Stimulated activated naive CD8-positive, alpha-beta T cell treated with anti-CD3 and anti-CD28 coated beads, Interleukin-15, Interleukin-2, amounts not matched to agents 100 ng/mL and 50 ng/mL, for 24 hours (primary cell): ENCODE results near the gene ZYX.
A peak's percentile ranks its signal among the peaks of the same experiment; 100 is the strongest.
"Not testable (repeated sequence)": the region's sequence is repeated elsewhere in the genome, so short reads cannot be mapped to it uniquely, and the experiment has no call there.

Experiments
- H3K27ac Mint-ChIP-seq: one replicate; pipeline ENCODE4 v1.8.0; 2021; ENCODE audit warnings: mild to moderate bottlenecking, mixed read lengths
- H3K27me3 Mint-ChIP-seq: one replicate; pipeline ENCODE4 v1.8.0; 2021; ENCODE audit warnings: mixed read lengths
- H3K36me3 Mint-ChIP-seq: one replicate; pipeline ENCODE4 v1.8.0; 2021; ENCODE audit warnings: low read depth, mixed read lengths
- H3K4me1 Mint-ChIP-seq: one replicate; pipeline ENCODE4 v1.8.0; 2021; ENCODE audit warnings: low read depth, mixed read lengths
- H3K4me3 Mint-ChIP-seq: one replicate; pipeline ENCODE4 v1.8.0; 2021; ENCODE audit warnings: mild to moderate bottlenecking, mixed read lengths
- H3K9me3 Mint-ChIP-seq: one replicate; pipeline ENCODE4 v1.8.0; 2021; ENCODE audit warnings: mixed read lengths

Gene ZYX

GRCh38 chr7:143408686-143409561, 27.8 kb downstream of the ZYX start, which contains the start of gene EPHA1:
Gene EPHA1 (minus strand): TSS chr7:143408856. CDS start chr7:143408805, 51 bp downstream.
- no peaks in the 10 kb centered on the region for H3K36me3 Mint-ChIP-seq
- H3K9me3 Mint-ChIP-seq = no peaks in the 10 kb centered on the region
- peak within 1 kb of the TSS; percentile 77 for H3K27ac Mint-ChIP-seq
- peaks cover 49% of the 10 kb centered on the region for H3K4me1 Mint-ChIP-seq
- peak within 1 kb of the TSS; percentile 84 for H3K4me3 Mint-ChIP-seq
- no peaks in the 10 kb centered on the region for H3K27me3 Mint-ChIP-seq

- no peaks in the 10 kb centered on the region for H3K27me3 Mint-ChIP-seq
- peak overlapping the region; percentile 72 for H3K4me3 Mint-ChIP-seq
- peaks cover 44% of the 10 kb centered on the region for H3K4me1 Mint-ChIP-seq
- H3K27ac Mint-ChIP-seq = no peak overlapping the region
- H3K9me3 Mint-ChIP-seq = no peaks in the 10 kb centered on the region
- no peaks in the 10 kb centered on the region for H3K36me3 Mint-ChIP-seq
Measured at GRCh38 chr7:143410521-143411004, 29.4 kb downstream of the ZYX start.

GRCh38 chr7:143411976-143412708, 31.0 kb downstream of the ZYX start:
- Mint-ChIP-seq H3K4me1 (peaks cover 31% of the 10 kb centered on the region), H3K9me3 (no peaks in the 10 kb centered on the region), H3K36me3 (no peaks in the 10 kb centered on the region), H3K27ac (no peak overlapping the region), H3K27me3 (no peaks in the 10 kb centered on the region), H3K4me3 (no peak overlapping the region)

- Mint-ChIP-seq H3K36me3 (no peaks in the 10 kb centered on the region), H3K27me3 (no peaks in the 10 kb centered on the region), H3K4me1 (peaks cover 21% of the 10 kb centered on the region), H3K9me3 (no peaks in the 10 kb centered on the region), H3K4me3 (no peak overlapping the region), H3K27ac (no peak overlapping the region)
Measured at GRCh38 chr7:143413123-143413522, 32.0 kb downstream of the ZYX start.

- H3K4me1 Mint-ChIP-seq, H3K27ac Mint-ChIP-seq, H3K36me3 Mint-ChIP-seq, H3K4me3 Mint-ChIP-seq, H3K27me3 Mint-ChIP-seq, H3K9me3 Mint-ChIP-seq: not testable (repeated sequence)
Measured at GRCh38 chr7:143415209-143415608, 34.1 kb downstream of the ZYX start.

- Mint-ChIP-seq H3K27me3 (no peaks in the 10 kb centered on the region), H3K4me3 (no peak overlapping the region)
Measured at GRCh38 chr7:143415742-143416397, 34.7 kb downstream of the ZYX start.

GRCh38 chr7:143416565-143417149, 35.5 kb downstream of the ZYX start:
- Mint-ChIP-seq H3K4me3 (no peak overlapping the region), H3K9me3 (no peaks in the 10 kb centered on the region)

More at GRCh38 chr7:143415742-143416397, 34.7 kb downstream of the ZYX start:
- no peaks in the 10 kb centered on the region for H3K9me3 Mint-ChIP-seq
- H3K4me1 Mint-ChIP-seq = no peaks in the 10 kb centered on the region
- no peaks in the 10 kb centered on the region for H3K36me3 Mint-ChIP-seq
- H3K27ac Mint-ChIP-seq = no peak overlapping the region

GRCh38 chr7:143417734-143418383, 36.7 kb downstream of the ZYX start:
- Mint-ChIP-seq H3K4me3 (no peak overlapping the region), H3K36me3 (no peaks in the 10 kb centered on the region), H3K27ac (no peak overlapping the region)

More at GRCh38 chr7:143416565-143417149, 35.5 kb downstream of the ZYX start:
- H3K4me1 Mint-ChIP-seq = no peaks in the 10 kb centered on the region
- H3K36me3 Mint-ChIP-seq = no peaks in the 10 kb centered on the region
- no peaks in the 10 kb centered on the region for H3K27me3 Mint-ChIP-seq
- H3K27ac Mint-ChIP-seq = no peak overlapping the region

GRCh38 chr7:143418681-143419458, 37.7 kb downstream of the ZYX start:
- Mint-ChIP-seq H3K4me1 (no peaks in the 10 kb centered on the region), H3K4me3 (no peak overlapping the region), H3K36me3 (no peaks in the 10 kb centered on the region), H3K27ac (no peak overlapping the region), H3K9me3 (no peaks in the 10 kb centered on the region), H3K27me3 (no peaks in the 10 kb centered on the region)

More at GRCh38 chr7:143417734-143418383, 36.7 kb downstream of the ZYX start:
- Mint-ChIP-seq H3K4me1 (no peaks in the 10 kb centered on the region), H3K9me3 (no peaks in the 10 kb centered on the region), H3K27me3 (no peaks in the 10 kb centered on the region)

GRCh38 chr7:143419880-143420279, 38.7 kb downstream of the ZYX start:
- H3K4me3 Mint-ChIP-seq = no peak overlapping the region
- no peak overlapping the region for H3K27ac Mint-ChIP-seq

GRCh38 chr7:143420624-143421023, 39.5 kb downstream of the ZYX start:
- not testable (repeated sequence) for H3K4me1 Mint-ChIP-seq, H3K36me3 Mint-ChIP-seq, H3K9me3 Mint-ChIP-seq, H3K27me3 Mint-ChIP-seq, H3K4me3 Mint-ChIP-seq, H3K27ac Mint-ChIP-seq

More at GRCh38 chr7:143419880-143420279, 38.7 kb downstream of the ZYX start:
- H3K9me3 Mint-ChIP-seq = no peaks in the 10 kb centered on the region
- no peaks in the 10 kb centered on the region for H3K4me1 Mint-ChIP-seq
- no peaks in the 10 kb centered on the region for H3K27me3 Mint-ChIP-seq
- no peaks in the 10 kb centered on the region for H3K36me3 Mint-ChIP-seq

GRCh38 chr7:143422033-143422432, 40.9 kb downstream of the ZYX start:
- H3K27me3 Mint-ChIP-seq = no peaks in the 10 kb centered on the region
- no peaks in the 10 kb centered on the region for H3K36me3 Mint-ChIP-seq
- no peaks in the 10 kb centered on the region for H3K9me3 Mint-ChIP-seq
- no peak overlapping the region for H3K27ac Mint-ChIP-seq
- H3K4me1 Mint-ChIP-seq = peaks cover 6% of the 10 kb centered on the region
- no peak overlapping the region for H3K4me3 Mint-ChIP-seq

- H3K9me3 Mint-ChIP-seq, H3K4me3 Mint-ChIP-seq, H3K4me1 Mint-ChIP-seq, H3K27ac Mint-ChIP-seq, H3K36me3 Mint-ChIP-seq, H3K27me3 Mint-ChIP-seq: not testable (repeated sequence)
Measured at GRCh38 chr7:143424476-143424875, 43.3 kb downstream of the ZYX start.
